Ascending aorta (tissue), 2 donors: Measurements from ENCODE around the gene MUC6. TPM values are rescaled to one million over a fixed set of nuclear protein-coding genes. Genes with fewer than 3 reads are reported as not detected.

Source experiments
- DNase-seq, 2 donors: peaks; one replicate each; pipeline ENCODE4 v3.0.0-alpha.2; 2019; ENCODE audit warnings: low spot score in 2 of 2
- H3K27ac ChIP-seq, 2 donors: fragments of 200-600 bp; sonication (generic); one replicate each; pipeline ENCODE4 v1.5.1; 2016 to 2017; ENCODE audit warnings: mild to moderate bottlenecking in 1 of 2
- H3K27me3 ChIP-seq: fragments of 200-600 bp; sonication (generic); one replicate; pipeline ENCODE4 v1.5.1; 2017
- H3K36me3 ChIP-seq, 2 donors: fragments of 200-600 bp; sonication (generic); one replicate each; pipeline ENCODE4 v1.5.1; 2016
- H3K4me1 ChIP-seq, 2 donors: fragments of 200-600 bp; sonication (generic); one replicate each; pipeline ENCODE4 v1.5.1; 2016 to 2017; ENCODE audit warnings: mild to moderate bottlenecking in 1 of 2
- H3K4me3 ChIP-seq, 2 donors: fragments of 200-600 bp; sonication (generic); one replicate each; pipeline ENCODE4 v1.5.1; 2016 to 2017; ENCODE audit warnings: mild to moderate bottlenecking in 1 of 2
- H3K9me3 ChIP-seq, 2 donors: fragments of 200-600 bp; sonication (generic); one replicate each; pipeline ENCODE4 v1.5.1; 2016
- intact Hi-C: fragments of 100-400 bp; cut with DNase I; formaldehyde crosslinking; loops from one replicate; pipeline ENCODE4 v1.15.1; 2023
- total RNA-seq: library from RNA; depleted of rRNA; stranded (reverse); fragments of >200 nt; gene quantifications from one replicate; pipeline ENCODE4 v1.1.0, GENCODE V29; 2016
- TF ChIP-seq, protein P1 (sequence below), 3 experiments: fragments of 200-600 bp in 2 of 3; fragments of 450-650 bp in 1 of 3; sonication (generic) in 2 of 3; IDR thresholded peaks; one replicate each; pipeline ENCODE4 v1.5.1; 2016 to 2019; ENCODE audit warnings: antibody characterized with exemption in 3 of 3, mild to moderate bottlenecking in 1 of 3, moderate library complexity in 1 of 3

Gene MUC6
- total RNA-seq, 1 donor from 2014 or later, result not detected

GRCh38 chr11:1047595-1048156 lies 11.2 kb upstream of the MUC6 start:
- Histone ChIP-seq H3K27ac (no peak overlapping the region), H3K4me3 (no peak overlapping the region), H3K36me3 (no peaks in the 10 kb centered on the region), H3K9me3 (no peaks in the 10 kb centered on the region), H3K27me3 (peaks cover 8% of the 10 kb centered on the region), H3K4me1 (no peaks in the 10 kb centered on the region)
- TF ChIP-seq, protein P1, sequence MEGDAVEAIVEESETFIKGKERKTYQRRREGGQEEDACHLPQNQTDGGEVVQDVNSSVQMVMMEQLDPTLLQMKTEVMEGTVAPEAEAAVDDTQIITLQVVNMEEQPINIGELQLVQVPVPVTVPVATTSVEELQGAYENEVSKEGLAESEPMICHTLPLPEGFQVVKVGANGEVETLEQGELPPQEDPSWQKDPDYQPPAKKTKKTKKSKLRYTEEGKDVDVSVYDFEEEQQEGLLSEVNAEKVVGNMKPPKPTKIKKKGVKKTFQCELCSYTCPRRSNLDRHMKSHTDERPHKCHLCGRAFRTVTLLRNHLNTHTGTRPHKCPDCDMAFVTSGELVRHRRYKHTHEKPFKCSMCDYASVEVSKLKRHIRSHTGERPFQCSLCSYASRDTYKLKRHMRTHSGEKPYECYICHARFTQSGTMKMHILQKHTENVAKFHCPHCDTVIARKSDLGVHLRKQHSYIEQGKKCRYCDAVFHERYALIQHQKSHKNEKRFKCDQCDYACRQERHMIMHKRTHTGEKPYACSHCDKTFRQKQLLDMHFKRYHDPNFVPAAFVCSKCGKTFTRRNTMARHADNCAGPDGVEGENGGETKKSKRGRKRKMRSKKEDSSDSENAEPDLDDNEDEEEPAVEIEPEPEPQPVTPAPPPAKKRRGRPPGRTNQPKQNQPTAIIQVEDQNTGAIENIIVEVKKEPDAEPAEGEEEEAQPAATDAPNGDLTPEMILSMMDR (IDR thresholded peaks at IDR 0.05), result no peak
- DNase-seq, result no peak
- intact Hi-C loops, result no loop called here

- H3K4me3 ChIP-seq, result no peak overlapping the region
- no peaks in the 10 kb centered on the region for H3K9me3 ChIP-seq
- intact Hi-C loops, result no loop called here
- TF ChIP-seq, protein P1 (IDR thresholded peaks at IDR 0.05), result no peak
- no peak overlapping the region for H3K27ac ChIP-seq
- DNase-seq, result no peak
- H3K36me3 ChIP-seq, result no peaks in the 10 kb centered on the region
- no peaks in the 10 kb centered on the region for H3K4me1 ChIP-seq
- no peaks in the 10 kb centered on the region for H3K27me3 ChIP-seq
Measured at GRCh38 chr11:1044160-1044559, 7.6 kb upstream of the MUC6 start.

GRCh38 chr11:1043563-1044096 lies 7.1 kb upstream of the MUC6 start:
- DNase-seq, result no peak
- TF ChIP-seq, protein P1 (IDR thresholded peaks at IDR 0.05), result no peak

DNA sequence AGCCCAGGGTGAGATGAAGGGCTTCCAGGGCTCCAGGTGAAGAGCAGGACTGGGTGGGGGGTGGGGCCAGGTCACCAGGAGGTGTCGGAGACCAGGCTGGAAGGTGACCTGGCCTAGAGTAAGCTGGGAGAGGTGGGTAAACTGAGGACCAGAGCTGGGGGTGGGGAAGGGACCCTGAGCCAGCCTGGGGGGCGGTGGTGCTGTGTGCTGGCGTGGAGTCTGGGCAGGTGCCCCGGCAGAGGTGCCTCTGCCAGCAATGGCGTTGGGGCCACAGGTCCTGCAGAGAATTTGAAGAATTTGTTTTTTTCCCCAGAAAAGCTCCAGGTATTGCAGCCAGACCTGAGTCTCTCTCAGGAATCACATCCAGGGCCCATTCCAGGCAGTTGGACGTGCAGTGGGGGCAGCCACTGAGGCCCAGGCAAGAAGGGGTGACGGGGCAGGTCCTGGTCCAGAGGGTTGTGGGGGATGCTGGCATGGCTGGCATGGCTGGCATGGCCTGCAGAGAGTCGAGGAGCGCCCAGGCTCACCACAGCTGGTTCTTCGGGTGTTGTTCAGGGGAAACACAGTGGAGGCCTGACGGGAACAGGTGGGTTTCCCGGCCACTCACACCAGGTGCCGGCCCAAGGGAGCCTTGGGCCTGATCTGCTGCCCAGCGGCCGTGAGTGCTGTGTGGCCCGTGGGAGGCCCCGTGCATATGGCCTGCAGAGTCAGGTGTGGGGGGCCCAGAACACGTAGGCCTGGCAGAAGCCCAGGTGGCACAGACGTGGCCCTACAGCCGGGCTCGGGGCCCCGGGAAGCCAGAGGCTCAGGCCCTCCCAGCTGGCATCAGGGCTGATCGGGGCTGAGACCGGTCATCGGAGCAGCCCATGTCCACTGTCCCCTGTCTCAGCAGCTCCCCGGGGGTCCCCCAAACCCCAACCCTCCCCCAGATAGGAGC lies 6.4 kb upstream of the MUC6 start:
- H3K9me3 ChIP-seq, result no peaks in the 10 kb centered on the region
- no peak overlapping the region for H3K4me3 ChIP-seq
- H3K4me1 ChIP-seq, result no peaks in the 10 kb centered on the region
- no peaks in the 10 kb centered on the region for H3K27me3 ChIP-seq
- no peak overlapping the region for H3K27ac ChIP-seq
- TF ChIP-seq, protein P1 (IDR thresholded peaks at IDR 0.05), result no peak
- DNase-seq, result no peak
- intact Hi-C loops, result no loop called here
- H3K36me3 ChIP-seq, result no peaks in the 10 kb centered on the region

More at GRCh38 chr11:1043563-1044096, 7.1 kb upstream of the MUC6 start:
- Histone ChIP-seq H3K36me3 (no peaks in the 10 kb centered on the region), H3K4me3 (no peak overlapping the region), H3K27ac (no peak overlapping the region), H3K9me3 (no peaks in the 10 kb centered on the region), H3K4me1 (no peaks in the 10 kb centered on the region), H3K27me3 (no peaks in the 10 kb centered on the region)
- intact Hi-C loops, result no loop called here

DNA sequence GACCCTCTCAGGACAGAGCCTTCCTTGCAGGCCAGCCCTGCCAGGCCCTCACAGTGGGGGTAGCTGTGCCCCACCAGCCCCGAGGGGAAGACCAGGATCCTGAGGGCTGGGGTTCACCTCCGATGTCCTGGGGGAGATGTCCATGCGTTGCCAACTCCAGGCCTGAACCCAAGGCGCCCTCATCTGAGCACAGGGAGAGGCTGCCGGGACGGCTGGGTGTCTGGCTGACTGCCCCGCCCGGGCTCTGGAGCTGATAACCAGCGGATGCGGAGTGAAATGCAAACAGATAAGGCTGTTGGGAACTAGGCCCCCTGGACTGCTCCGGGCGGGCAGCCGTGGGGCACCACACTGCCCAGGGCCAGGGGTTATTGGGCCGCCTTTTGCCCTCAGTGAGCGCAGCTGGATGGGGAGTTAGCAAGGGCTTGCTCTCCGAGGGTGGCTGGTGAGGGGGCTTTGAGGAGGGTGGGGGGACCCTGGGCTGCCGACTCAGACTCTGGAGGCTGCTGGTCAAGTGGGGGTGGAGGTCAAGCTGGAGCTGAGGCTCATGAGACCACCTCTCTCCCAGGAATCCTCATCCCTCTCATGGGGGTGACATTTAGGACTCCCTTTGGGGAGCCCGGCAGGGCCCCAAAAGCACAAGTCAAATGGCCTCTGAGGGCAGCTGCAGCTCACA lies 5.6 kb upstream of the MUC6 start:
- Histone ChIP-seq H3K4me3 (no peak overlapping the region), H3K4me1 (no peaks in the 10 kb centered on the region), H3K27me3 (no peaks in the 10 kb centered on the region), H3K36me3 (no peaks in the 10 kb centered on the region), H3K9me3 (no peaks in the 10 kb centered on the region), H3K27ac (no peak overlapping the region)
- no peak for DNase-seq
- TF ChIP-seq, protein P1 (IDR thresholded peaks at IDR 0.05), result no peak
- intact Hi-C loops, result no loop called here
